T-cell (primary cell): ENCODE data around the gene ITGA5. TPM values are rescaled to one million over a fixed set of nuclear protein-coding genes. Genes with fewer than 3 reads are reported as not detected.

Experiments used
- ATAC-seq, 4 experiments: fragments of 200-7000 bp in 3 of 4; fragments of 150-1000 bp in 1 of 4; cut with Tn5 transposase; replicated peaks in 1 of 4; 1 replicate in 3 of 4; 2 replicates in 1 of 4; pipeline ENCODE4 v1.10.0; 2021; ENCODE audit warnings: moderate library complexity in 3 of 4, mild to moderate bottlenecking in 2 of 4, moderate number of reproducible peaks in 1 of 4
- CTCF ChIA-PET, 2 donors: fragments of 300-600 bp; sonication (Branson Sonifier 250); formaldehyde crosslinking; loops; one replicate each; lab custom pipeline; 2022; ENCODE audit warnings: antibody characterized with exemption in 2 of 2; lab: Charles Lee
- POLR2A ChIA-PET, 2 donors: fragments of 300-600 bp; sonication (Branson Sonifier 250); formaldehyde crosslinking; loops; one replicate each; lab custom pipeline; 2022; ENCODE audit warnings: antibody characterized with exemption in 2 of 2; lab: Charles Lee
- DNase-seq, 35 experiments: peaks; one replicate each; pipeline versions ENCODE4 v3.0.0 to v3.0.0-alpha.2; 2013 to 2023
- H3K27ac ChIP-seq: one replicate; pipeline ENCODE4 v1.5.1; 2013; ENCODE audit warnings: low read length
- H3K27me3 ChIP-seq, 2 experiments: replicated peaks in 1 of 2; 1 replicate in 1 of 2; 2 replicates in 1 of 2; pipeline versions ENCODE4 v1.6.1 to v1.7.0; 2013; ENCODE audit warnings: low read length in 1 of 2, mixed read lengths in 1 of 2; ENCODE audit not compliant: control insufficient read depth in 2 of 2, insufficient read depth in 2 of 2; ENCODE audit errors: extremely low read depth in 1 of 2
- H3K36me3 ChIP-seq, 2 donors: 1 replicate in 1 of 2; 2 replicates in 1 of 2; pipeline versions ENCODE4 v1.6.1 to v1.7.0; 2013; ENCODE audit warnings: low read length in 1 of 2; ENCODE audit not compliant: control insufficient read depth in 2 of 2, insufficient read depth in 1 of 2; ENCODE audit errors: extremely low read depth in 1 of 2
- H3K4me1 ChIP-seq, 2 experiments: 1 replicate in 1 of 2; 2 replicates in 1 of 2; pipeline versions ENCODE4 v1.6.1 to v1.7.0; 2013; ENCODE audit warnings: low read length in 2 of 2, mixed read lengths in 1 of 2; ENCODE audit not compliant: insufficient read depth in 2 of 2, control insufficient read depth in 1 of 2; ENCODE audit errors: extremely low read depth in 1 of 2
- H3K4me3 ChIP-seq, 2 donors: 1 replicate in 1 of 2; 2 replicates in 1 of 2; pipeline versions ENCODE4 v1.5.1 to v1.7.0; 2013; ENCODE audit warnings: mild to moderate bottlenecking in 2 of 2, low read length in 1 of 2, moderate library complexity in 1 of 2; ENCODE audit not compliant: control insufficient read depth in 1 of 2; ENCODE audit errors: extremely low read depth in 1 of 2
- H3K9me3 ChIP-seq: 2 replicates; pipeline ENCODE4 v1.7.0; 2013
- H3K27ac Mint-ChIP-seq, 2 donors: one replicate each; pipeline ENCODE4 v1.8.0; 2020 to 2021; ENCODE audit warnings: mild to moderate bottlenecking in 2 of 2, mixed read lengths in 2 of 2
- H3K27me3 Mint-ChIP-seq, 2 donors: one replicate each; pipeline ENCODE4 v1.8.0; 2021 to 2022; ENCODE audit warnings: mixed read lengths in 2 of 2
- H3K36me3 Mint-ChIP-seq: one replicate; pipeline ENCODE4 v1.8.0; 2021; ENCODE audit warnings: mixed read lengths
- H3K4me1 Mint-ChIP-seq, 3 donors: one replicate each; pipeline ENCODE4 v1.8.0; 2020 to 2022; ENCODE audit warnings: mixed read lengths in 3 of 3, mild to moderate bottlenecking in 1 of 3
- H3K4me3 Mint-ChIP-seq, 3 donors: one replicate each; pipeline ENCODE4 v1.8.0; 2020 to 2022; ENCODE audit warnings: mild to moderate bottlenecking in 3 of 3, mixed read lengths in 3 of 3, moderate library complexity in 3 of 3
- H3K9me3 Mint-ChIP-seq, 3 donors: one replicate each; pipeline ENCODE4 v1.8.0; 2020 to 2022; ENCODE audit warnings: mixed read lengths in 3 of 3
- WGBS: methylation state at CpG from one replicate; pipeline ENCODE4 v1.1.5; 2013; ENCODE audit warnings: missing lambda C conversion rate; ENCODE audit not compliant: insufficient coverage; 5-methylcytosine and 5-hydroxymethylcytosine counted together
- total RNA-seq, 35 experiments: library from RNA in 6 of 35; stranded (reverse) in 6 of 35; fragments of 120-200 nt in 1 of 35; gene quantifications; one replicate each; pipeline versions ENCODE4 v1.2.1 to v1.2.4 and lab custom pipeline; 2013 to 2026

ITGA5 gene
- total RNA-seq, 5 donors from 2014 or later (not counting 1 experiment from before 2014, with no cell fraction given): 58.6 to 183 (median 169) TPM

DNA sequence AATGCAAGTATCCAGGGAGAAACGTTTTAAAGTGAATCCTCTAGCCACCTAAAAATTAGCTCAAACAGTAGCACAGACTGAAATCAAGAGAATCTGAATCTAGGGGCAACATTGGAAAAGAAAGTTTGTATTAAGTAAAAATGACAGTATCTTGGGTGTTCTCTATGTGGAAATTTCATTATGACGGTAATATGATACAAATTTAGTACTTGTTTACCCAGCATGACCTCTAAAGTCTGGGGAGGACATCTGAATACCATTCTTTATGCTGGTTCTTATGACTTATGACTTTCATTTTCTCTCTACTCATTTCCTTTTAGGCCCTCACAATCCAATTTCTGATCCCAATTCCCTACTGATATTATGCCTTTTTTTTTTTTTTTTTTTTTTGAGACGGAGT is 40.3 kb upstream of the ITGA5 start:
- Mint-ChIP-seq H3K36me3 (no peaks in the 10 kb centered on the region), H3K9me3 (no peaks in the 10 kb centered on the region), H3K27ac (no peak overlapping the region), H3K4me1 (no peaks in the 10 kb centered on the region), H3K4me3 (no peak overlapping the region), H3K27me3 (peaks cover 19 to 20% of the 10 kb centered on the region in 2 donors)
- Histone ChIP-seq H3K4me1 (no peaks in the 10 kb centered on the region), H3K27me3 (peaks cover 0 to 3% of the 10 kb centered on the region in 2 experiments), H3K9me3 (no peaks in the 10 kb centered on the region), H3K4me3 (no peak overlapping the region), H3K36me3 (no peaks in the 10 kb centered on the region), H3K27ac (no peak overlapping the region)
- ChIA-PET POLR2A (no interaction called here), CTCF (no interaction called here)
- no peak for ATAC-seq
- WGBS: no CpG with 5 or more reads among the region's 3 CpGs
- DNase-seq: no peak

DNA sequence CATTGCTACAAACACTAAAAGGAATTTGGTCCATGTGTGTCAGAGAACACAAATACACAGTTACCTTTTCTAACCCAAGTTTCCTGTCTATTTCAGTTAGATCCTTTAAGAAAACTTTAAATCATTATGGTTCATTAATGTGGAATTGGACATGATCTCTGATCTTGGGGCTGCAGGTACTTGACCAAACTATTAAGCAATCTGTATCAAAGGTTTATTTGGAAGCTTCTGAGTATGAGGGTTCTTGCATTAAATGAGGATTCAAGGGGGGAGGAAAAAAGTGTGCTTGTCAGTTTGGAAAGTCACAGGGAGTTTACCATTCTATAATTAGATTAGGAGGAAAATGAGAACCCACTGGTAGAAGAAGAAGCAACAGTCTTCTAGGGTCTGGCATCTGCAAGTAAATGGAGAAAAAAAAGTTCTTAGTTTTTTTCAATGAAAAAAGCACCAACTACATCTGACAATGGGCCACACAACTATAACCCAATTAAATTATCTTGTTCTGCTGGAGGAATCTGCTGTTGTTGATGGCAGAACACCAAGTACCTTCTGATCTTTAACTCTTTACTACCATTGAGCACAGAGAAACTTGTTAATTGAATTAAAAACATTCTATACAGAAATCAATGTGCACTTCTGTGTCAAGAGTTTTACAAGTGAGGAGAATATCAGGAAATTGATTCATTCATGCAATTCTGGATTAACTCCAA is 36.8 kb upstream of the ITGA5 start:
- DNase-seq: no peak
- no peak overlapping the region for H3K4me3 ChIP-seq
- ChIA-PET CTCF (no interaction called here), POLR2A (no interaction called here)
- Mint-ChIP-seq H3K4me1 (no peaks in the 10 kb centered on the region), H3K36me3 (no peaks in the 10 kb centered on the region), H3K27me3 (peaks cover 0 to 3% of the 10 kb centered on the region in 2 donors), H3K9me3 (no peaks in the 10 kb centered on the region), H3K27ac (no peak overlapping the region), H3K4me3 (no peak overlapping the region)
- no peaks in the 10 kb centered on the region for H3K36me3 ChIP-seq
- ATAC-seq: no peak
- H3K27ac ChIP-seq: no peak overlapping the region
- no peaks in the 10 kb centered on the region for H3K4me1 ChIP-seq
- no peaks in the 10 kb centered on the region for H3K27me3 ChIP-seq
- H3K9me3 ChIP-seq: no peaks in the 10 kb centered on the region

DNA sequence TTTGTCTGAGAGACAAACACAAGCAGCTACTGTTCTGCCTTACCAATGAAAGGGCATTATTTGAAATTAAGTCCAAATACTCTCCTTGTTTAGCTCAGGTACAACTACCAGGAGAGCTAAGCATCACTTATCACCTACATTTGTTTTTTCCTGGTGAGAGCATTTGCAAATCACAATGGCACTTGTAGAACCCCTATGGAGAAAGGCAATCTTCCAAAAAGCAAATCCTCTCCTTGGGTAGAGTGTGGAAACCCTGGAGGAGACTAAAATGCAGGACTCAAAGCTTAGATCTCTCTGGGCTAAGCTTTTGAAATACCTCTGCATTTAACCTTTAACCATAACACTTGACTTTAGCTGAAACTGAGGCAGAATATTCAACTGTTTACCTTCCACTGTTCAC is 33.6 kb upstream of the ITGA5 start:
- H3K9me3 ChIP-seq: no peaks in the 10 kb centered on the region
- H3K4me3 ChIP-seq: no peak overlapping the region
- H3K27me3 ChIP-seq: no peaks in the 10 kb centered on the region
- no peak overlapping the region for H3K27ac ChIP-seq
- Mint-ChIP-seq H3K4me3 (no peak overlapping the region), H3K36me3 (no peaks in the 10 kb centered on the region), H3K27me3 (no peaks in the 10 kb centered on the region), H3K4me1 (no peaks in the 10 kb centered on the region), H3K9me3 (no peaks in the 10 kb centered on the region), H3K27ac (no peak overlapping the region)
- no peaks in the 10 kb centered on the region for H3K4me1 ChIP-seq
- ATAC-seq (no peak), DNase-seq (no peak)
- no peaks in the 10 kb centered on the region for H3K36me3 ChIP-seq
- ChIA-PET POLR2A (interaction anchor here in 1 of 2 donors (0.6 kb wide), 1 partner anchor 25 kb away, joined by 3 read pairs; no protein-coding TSS in a partner anchor), CTCF (no interaction called here)

DNA sequence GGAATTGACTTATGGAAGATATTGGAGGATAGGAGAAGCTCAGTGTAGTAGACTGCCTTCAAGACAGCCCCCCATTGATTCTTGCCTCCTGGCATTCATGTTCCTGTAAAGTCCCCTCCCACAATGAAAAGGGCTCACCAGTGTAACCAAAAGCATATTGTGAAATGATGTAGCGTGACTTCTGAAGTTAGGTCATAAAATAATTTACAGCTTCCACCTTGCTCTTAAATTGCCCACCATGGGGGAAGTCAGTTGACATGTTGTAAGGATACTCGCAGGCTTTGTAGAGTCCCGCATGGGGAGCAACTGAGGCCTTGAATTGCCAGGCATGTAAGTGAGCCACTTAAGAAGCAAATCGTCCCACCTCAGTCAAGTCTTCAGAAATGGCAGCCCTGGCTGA is 29.3 kb upstream of the ITGA5 start:
- Mint-ChIP-seq H3K27ac (no peak overlapping the region), H3K9me3 (no peaks in the 10 kb centered on the region), H3K36me3 (no peaks in the 10 kb centered on the region), H3K27me3 (peaks cover 0 to 1% of the 10 kb centered on the region in 2 donors), H3K4me1 (no peaks in the 10 kb centered on the region), H3K4me3 (no peak overlapping the region)
- H3K27ac ChIP-seq: no peak overlapping the region
- H3K9me3 ChIP-seq: no peaks in the 10 kb centered on the region
- DNase-seq (no peak), ATAC-seq (no peak)
- H3K36me3 ChIP-seq: no peaks in the 10 kb centered on the region
- ChIA-PET POLR2A (no interaction called here), CTCF (interaction anchor here in 1 of 2 donors (0.7 kb wide), 2 partner anchors 19 to 183 kb away, joined by 4 read pairs; no protein-coding TSS in a partner anchor)
- 79% methylated on average over 2 of the region's 4 CpGs for WGBS
- no peak overlapping the region for H3K4me3 ChIP-seq
- no peaks in the 10 kb centered on the region for H3K4me1 ChIP-seq
- H3K27me3 ChIP-seq: no peaks in the 10 kb centered on the region

DNA sequence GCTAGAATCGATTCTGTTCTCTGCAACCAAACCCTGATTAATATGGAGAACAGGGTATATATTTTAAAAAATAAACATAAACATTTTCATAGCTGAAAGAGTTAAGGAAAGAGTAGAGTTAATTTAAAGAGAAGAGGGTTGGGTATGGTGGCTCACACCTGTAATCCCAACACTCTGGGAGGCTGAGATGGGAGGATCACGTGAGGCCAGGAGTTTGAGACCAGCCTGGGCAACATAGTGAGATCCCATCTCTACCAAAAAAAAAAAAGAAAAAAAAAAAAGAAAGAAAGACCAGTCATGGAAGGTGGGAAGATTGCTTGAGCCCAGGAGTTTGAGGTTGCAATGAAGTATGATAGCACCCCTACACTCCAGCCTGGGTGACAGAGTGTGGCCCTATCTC is 28.9 kb upstream of the ITGA5 start:
- Mint-ChIP-seq H3K4me1 (no peaks in the 10 kb centered on the region), H3K27me3 (peaks cover 0 to 1% of the 10 kb centered on the region in 2 donors), H3K36me3 (no peaks in the 10 kb centered on the region), H3K9me3 (no peaks in the 10 kb centered on the region), H3K27ac (no peak overlapping the region), H3K4me3 (no peak overlapping the region)
- no peaks in the 10 kb centered on the region for H3K4me1 ChIP-seq
- H3K36me3 ChIP-seq: no peaks in the 10 kb centered on the region
- CTCF ChIA-PET: interaction anchor here in 1 of 2 donors (0.7 kb wide), 3 partner anchors 19 to 182 kb away, joined by 4 to 5 read pairs (median 4); no protein-coding TSS in a partner anchor
- POLR2A ChIA-PET: no interaction called here
- H3K9me3 ChIP-seq: no peaks in the 10 kb centered on the region
- no peaks in the 10 kb centered on the region for H3K27me3 ChIP-seq
- H3K27ac ChIP-seq: no peak overlapping the region
- no CpG with 5 or more reads among the region's 2 CpGs for WGBS
- ATAC-seq: no peak
- no peak overlapping the region for H3K4me3 ChIP-seq
- no peak for DNase-seq

DNA sequence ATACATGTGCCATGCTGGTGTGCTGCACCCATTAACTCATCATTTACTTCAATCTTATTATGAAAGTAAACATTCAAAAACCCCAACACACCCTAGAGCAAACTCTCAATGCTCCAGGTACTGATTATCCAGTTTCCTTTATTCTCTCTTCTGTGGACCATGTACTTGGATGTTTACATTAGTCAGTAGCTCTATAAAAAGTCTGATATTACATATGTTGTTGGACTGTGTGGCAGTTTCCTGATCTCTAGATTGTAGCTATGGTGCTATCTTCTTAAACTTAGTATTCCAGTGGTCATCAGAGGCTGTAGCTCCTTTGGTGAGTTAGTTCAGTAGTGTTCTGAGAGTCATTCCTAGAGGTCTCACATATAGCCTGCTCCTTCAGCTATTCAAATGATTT is 25.1 kb upstream of the ITGA5 start:
- peaks cover 3 to 8% (median 4%) of the 10 kb centered on the region in 3 donors for H3K4me1 Mint-ChIP-seq
- Histone ChIP-seq H3K27me3 (peaks cover 0 to 3% of the 10 kb centered on the region in 2 experiments), H3K27ac (no peak overlapping the region), H3K4me1 (peaks cover 0 to 3% of the 10 kb centered on the region in 2 experiments), H3K36me3 (no peaks in the 10 kb centered on the region), H3K9me3 (no peaks in the 10 kb centered on the region), H3K4me3 (no peak overlapping the region)
- no peaks in the 10 kb centered on the region for H3K36me3 Mint-ChIP-seq
- H3K4me3 Mint-ChIP-seq: no peak overlapping the region
- H3K9me3 Mint-ChIP-seq: no peaks in the 10 kb centered on the region
- no peak overlapping the region for H3K27ac Mint-ChIP-seq
- DNase-seq (no peak), ATAC-seq (no peak)
- peaks cover 0 to 1% of the 10 kb centered on the region in 2 donors for H3K27me3 Mint-ChIP-seq
- ChIA-PET POLR2A (interaction anchor here in 1 of 2 donors (1.0 kb wide), 1 partner anchor 45 kb away, joined by 10 read pairs; no protein-coding TSS in a partner anchor), CTCF (interaction anchor here (0.7 to 3.0 kb wide), 6 partner anchors 16 to 49 kb away, joined by 3 to 17 read pairs (median 5); no protein-coding TSS in a partner anchor)
